Measurements from ENCODE around the gene CRIP2. TPM values are rescaled to one million over a fixed set of nuclear protein-coding genes. Genes with fewer than 3 reads are reported as not detected.

CRIP2 gene
- total and polyA plus RNA-seq, 2 of the 13 experiments (the other 11 are each of a cell fraction or from before 2014, with no cell fraction given): 31.6 to 37.9 TPM

DNA sequence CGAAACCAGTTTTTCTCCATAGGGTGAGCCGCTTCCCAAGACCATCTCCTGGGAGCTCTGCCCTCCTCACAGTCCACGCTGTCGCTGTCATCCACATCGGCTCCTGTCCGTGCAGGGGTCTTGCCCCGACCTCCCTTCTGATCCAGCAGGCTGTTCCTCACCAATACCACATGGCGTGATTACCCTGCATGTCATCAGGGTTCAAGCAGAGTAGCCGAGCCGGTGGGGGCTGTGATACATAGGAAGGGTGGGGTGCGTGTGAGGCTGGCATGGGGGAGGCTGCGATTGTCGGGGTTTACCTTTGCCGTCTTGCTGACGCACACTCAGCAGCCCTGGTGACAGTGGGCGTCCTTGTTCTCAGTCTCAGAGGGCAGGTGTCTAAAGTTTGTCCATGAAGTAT is 33.4 kb downstream of the CRIP2 start:
- intact Hi-C loops (cut with micrococcal nuclease; ENCODE audit: unreplicated experiment) (no loop called here), in situ Hi-C loops (cut with HindIII; ENCODE audit: extremely low pct_ligation_motif_present, low pct_unique_long_range_greater_than_20kb) (no loop called here)
- Histone ChIP-seq H3K4me2 (ENCODE audit: low read depth, low read length) (no peak overlapping the region), H3K79me2 (ENCODE audit: insufficient read depth, low read length) (no peaks in the 10 kb centered on the region), H3K27me3 (ENCODE audit: control insufficient read depth in 1 of 2, insufficient read depth in 2 of 2, low read length in 2 of 2) (peaks cover 5 to 58% of the 10 kb centered on the region in 2 experiments; a peak in 4 of 5 replicates), H3K9me3 (ENCODE audit: low read length) (no peaks in the 10 kb centered on the region), H3K9ac (ENCODE audit: insufficient read depth, low read depth, low read length) (no peak overlapping the region), H4K20me1 (ENCODE audit: insufficient read depth, low read length) (no peaks in the 10 kb centered on the region), H3K4me3 (replicated peaks in 1 of 3; ENCODE audit: insufficient read depth in 1 of 3, low read depth in 2 of 3, low read length in 3 of 3) (no peak overlapping the region), H3K4me1 (ENCODE audit: insufficient read depth, low read length) (peaks cover 31% of the 10 kb centered on the region), H3K36me3 (replicated peaks in 1 of 2; ENCODE audit: control insufficient read depth in 1 of 2, insufficient read depth in 2 of 2, low read length in 2 of 2) (no peaks in the 10 kb centered on the region), H3K27ac (ENCODE audit: extremely low read length, insufficient read depth, low read length) (no peak overlapping the region), H2AFZ (ENCODE audit: low read length) (no peak overlapping the region)
- FAIRE-seq (no peak), ATAC-seq (no peak), DNase-seq (ENCODE audit: low spot score) (no peak)
- no TSS peak for BruUV-seq (replicated peaks)
- WGBS (ENCODE audit: low lambda C conversion rate): 69% methylated on average over 11 of the region's 16 CpGs
- no peak for TF ChIP-seq NR2F1 (CRISPR knock-in tag; IDR thresholded peaks at IDR 0.05)
- ChIA-PET POLR2A (no interaction called here), CTCF (ENCODE audit: low intra/inter-chr PET ratio, low total read pairs) (no interaction called here)

DNA sequence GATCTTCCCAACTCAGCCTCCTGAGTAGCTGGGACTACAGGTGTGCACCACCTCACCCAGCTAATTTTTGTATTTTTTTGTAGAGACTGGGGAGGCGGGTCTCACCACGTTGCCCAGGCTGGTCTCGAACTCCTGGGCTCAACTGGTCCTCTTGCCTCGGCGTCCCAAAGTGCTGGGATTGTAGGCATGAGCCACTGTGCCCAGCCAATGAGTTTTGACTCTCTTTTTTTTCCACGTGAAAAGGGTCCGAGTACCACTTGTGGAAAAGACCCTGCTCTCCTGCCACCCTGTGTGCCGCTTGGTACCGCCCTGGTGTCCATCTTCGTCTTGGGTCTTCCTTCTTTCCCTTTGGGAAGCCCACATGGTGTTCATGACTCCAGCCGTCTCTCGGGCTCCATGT is 34.0 kb downstream of the CRIP2 start:
- Histone ChIP-seq H3K4me2 (ENCODE audit: low read depth, low read length) (no peak overlapping the region), H2AFZ (ENCODE audit: low read length) (no peak overlapping the region), H3K9me3 (ENCODE audit: low read length) (no peaks in the 10 kb centered on the region), H3K79me2 (ENCODE audit: insufficient read depth, low read length) (no peaks in the 10 kb centered on the region), H3K27me3 (ENCODE audit: control insufficient read depth in 1 of 2, insufficient read depth in 2 of 2, low read length in 2 of 2) (peaks cover 5 to 63% of the 10 kb centered on the region in 2 experiments; a peak in 4 of 5 replicates), H3K4me1 (ENCODE audit: insufficient read depth, low read length) (peaks cover 29% of the 10 kb centered on the region), H3K4me3 (replicated peaks in 1 of 3; ENCODE audit: insufficient read depth in 1 of 3, low read depth in 2 of 3, low read length in 3 of 3) (no peak overlapping the region), H4K20me1 (ENCODE audit: insufficient read depth, low read length) (no peaks in the 10 kb centered on the region), H3K27ac (ENCODE audit: extremely low read length, insufficient read depth, low read length) (no peak overlapping the region), H3K9ac (ENCODE audit: insufficient read depth, low read depth, low read length) (no peak overlapping the region), H3K36me3 (replicated peaks in 1 of 2; ENCODE audit: control insufficient read depth in 1 of 2, insufficient read depth in 2 of 2, low read length in 2 of 2) (no peaks in the 10 kb centered on the region)
- ChIA-PET POLR2A (no interaction called here), CTCF (ENCODE audit: low intra/inter-chr PET ratio, low total read pairs) (no interaction called here)
- no peak for ATAC-seq
- in situ Hi-C loops (cut with HindIII; ENCODE audit: extremely low pct_ligation_motif_present, low pct_unique_long_range_greater_than_20kb): no loop called here
- WGBS (ENCODE audit: low lambda C conversion rate): 30% methylated on average over 12 of the region's 12 CpGs
- no TSS peak for BruUV-seq (replicated peaks)
- DNase-seq (ENCODE audit: low spot score): no peak
- FAIRE-seq: no peak
- intact Hi-C loops (cut with micrococcal nuclease; ENCODE audit: unreplicated experiment): no loop called here
- TF ChIP-seq ZNF792 (CRISPR knock-in tag; IDR thresholded peaks at IDR 0.05) (no peak), FOXO1 (CRISPR knock-in tag; IDR thresholded peaks at IDR 0.05) (no peak)

Data from HepG2 (cell line).